Stomach (tissue), 9 donors: ENCODE data around the gene PCP4L1. TPM values are rescaled to one million over a fixed set of nuclear protein-coding genes. Genes with fewer than 3 reads are reported as not detected.

Experiments
- DNase-seq, 2 donors: peaks; one replicate each; pipeline versions ENCODE4 v3.0.0 to v3.0.0-alpha.2; 2013 to 2019
- H3K27ac ChIP-seq, 5 donors: fragments of 200-600 bp in 4 of 5; sonication (generic) in 4 of 5; one replicate each; pipeline ENCODE4 v1.5.1; 2013 to 2019; ENCODE audit warnings: mild to moderate bottlenecking in 1 of 5, moderate library complexity in 1 of 5
- H3K27me3 ChIP-seq, 3 donors: fragments of 200-600 bp; sonication (generic); one replicate each; pipeline ENCODE4 v1.5.1; 2017 to 2019; ENCODE audit warnings: mixed run types in 1 of 3
- H3K36me3 ChIP-seq, 4 donors: fragments of 200-600 bp; sonication (generic); 1 replicate in 3 of 4; 2 replicates in 1 of 4; pipeline ENCODE4 v1.5.1; 2016 to 2019
- H3K4me1 ChIP-seq, 4 donors: fragments of 200-600 bp; sonication (generic); one replicate each; pipeline ENCODE4 v1.5.1; 2016 to 2019
- H3K4me3 ChIP-seq, 4 donors: fragments of 200-600 bp; sonication (generic) in 3 of 4; one replicate each; pipeline ENCODE4 v1.5.1; 2016 to 2019; ENCODE audit warnings: mild to moderate bottlenecking in 1 of 4
- H3K9me3 ChIP-seq, 4 donors: fragments of 200-600 bp; sonication (generic); one replicate each; pipeline ENCODE4 v1.5.1; 2016 to 2019
- CTCF ChIP-seq, 7 experiments: fragments of 450-650 bp in 4 of 7; fragments of 200-600 bp in 3 of 7; sonication (generic) in 3 of 7; IDR thresholded peaks; one replicate each; pipeline ENCODE4 v1.5.1; 2016 to 2019; ENCODE audit warnings: antibody characterized with exemption in 7 of 7, control low read depth in 2 of 7, mild to moderate bottlenecking in 1 of 7
- EP300 ChIP-seq: sonication (generic); formaldehyde crosslinking; IDR thresholded peaks from one replicate; pipeline ENCODE4 v1.6.1; 2017; ENCODE audit warnings: antibody characterized with exemption
- POLR2A ChIP-seq, 4 donors: fragments of 450-650 bp; IDR thresholded peaks; one replicate each; pipeline ENCODE4 v1.6.1; 2016; ENCODE audit warnings: antibody characterized with exemption in 4 of 4, control low read depth in 2 of 4, mild to moderate bottlenecking in 1 of 4, moderate library complexity in 1 of 4
- POLR2AphosphoS5 ChIP-seq, 3 donors: sonication (generic); formaldehyde crosslinking; IDR thresholded peaks; one replicate each; pipeline ENCODE4 v1.6.1; 2016; ENCODE audit warnings: antibody characterized with exemption in 3 of 3
- WGBS, 5 donors: extraction: QIAGEN DNeasy Blood & Tissue Kit in 3 of 5; methylation state at CpG; one replicate each; pipeline versions ENCODE4 v1.1.5 to v1.1.7; 2013 to 2018; 5-methylcytosine and 5-hydroxymethylcytosine counted together
- intact Hi-C: fragments of 100-400 bp; cut with DNase I; formaldehyde crosslinking; loops from one replicate; pipeline ENCODE4 v1.15.1; 2023; ENCODE audit warnings: low total_unique reads
- polyA plus RNA-seq, 3 donors: library from polyadenylated mRNA; stranded (reverse); fragments of 200-250 nt; gene quantifications; one replicate each; pipeline ENCODE4 v1.2.3, GENCODE V29; 2013
- total RNA-seq, 5 donors: library from RNA; depleted of rRNA; stranded (reverse); fragments of >200 nt; gene quantifications; one replicate each; pipeline versions ENCODE4 v1.1.0 to v1.2.3, GENCODE V29; 2014 to 2016
- donor health status: healthy with polysubstance abuse.
- donor health status: Bipolar disorder and iron deficiency.
- donor health status: healthy.

The PCP4L1 gene
- total and polyA plus RNA-seq, 8 donors: 12.6 to 19.4 (median 17.6) TPM; not detected in 5

- intact Hi-C loops: no loop called here
- WGBS, 5 donors: 93 to 97% (median 94%) methylated on average over 7 of the region's 7 CpGs
Measured at GRCh38 chr1:161230762-161231161, 27.8 kb upstream of the PCP4L1 start.

GRCh38 chr1:161233102-161233501 is 25.4 kb upstream of the PCP4L1 start:
- Histone ChIP-seq H3K36me3 (peaks cover 16 to 30% (median 28%) of the 10 kb centered on the region in 4 donors), H3K27me3 (peaks cover 0 to 6% (median 0%) of the 10 kb centered on the region in 3 donors), H3K9me3 (no peaks in the 10 kb centered on the region), H3K4me1 (peaks cover 0 to 1% (median under 1%) of the 10 kb centered on the region in 4 donors), H3K27ac (no peak overlapping the region), H3K4me3 (no peak overlapping the region)
- 81 to 86% (median 82%) methylated on average over 6 to 9 of the region's 9 CpGs for WGBS, 5 donors
- TF ChIP-seq POLR2AphosphoS5 (IDR thresholded peaks at IDR 0.05) (no peak), POLR2A (IDR thresholded peaks at IDR 0.05) (no peak), EP300 (no peak), CTCF (IDR thresholded peaks at IDR 0.05) (no peak)
- intact Hi-C loops: no loop called here
- no peak for DNase-seq

More at GRCh38 chr1:161230762-161231161, 27.8 kb upstream of the PCP4L1 start:
- TF ChIP-seq CTCF (IDR thresholded peaks at IDR 0.05) (no peak), EP300 (no peak), POLR2AphosphoS5 (IDR thresholded peaks at IDR 0.05) (no peak), POLR2A (IDR thresholded peaks at IDR 0.05) (no peak)
- no peak overlapping the region for H3K4me3 ChIP-seq
- H3K27me3 ChIP-seq: no peaks in the 10 kb centered on the region
- no peaks in the 10 kb centered on the region for H3K9me3 ChIP-seq
- peaks cover 20 to 37% (median 29%) of the 10 kb centered on the region in 4 donors for H3K36me3 ChIP-seq
- H3K27ac ChIP-seq: no peak overlapping the region
- DNase-seq: no peak
- H3K4me1 ChIP-seq: peaks cover 11 to 24% (median 22%) of the 10 kb centered on the region in 4 donors

GRCh38 chr1:161235957-161236775 is 22.4 kb upstream of the PCP4L1 start:
- no peak overlapping the region for H3K27ac ChIP-seq
- WGBS, 5 donors: 51 to 71% (median 64%) methylated on average over 4 to 5 of the region's 5 CpGs
- no peak for DNase-seq
- TF ChIP-seq EP300: no peak
- no peak for TF ChIP-seq POLR2AphosphoS5 (IDR thresholded peaks at IDR 0.05)
- TF ChIP-seq POLR2A (IDR thresholded peaks at IDR 0.05): no peak
- TF ChIP-seq CTCF (IDR thresholded peaks at IDR 0.05): no peak
- intact Hi-C loops: no loop called here
- H3K9me3 ChIP-seq: no peaks in the 10 kb centered on the region
- peaks cover 0 to 6% (median 0%) of the 10 kb centered on the region in 3 donors for H3K27me3 ChIP-seq
- H3K4me3 ChIP-seq: no peak overlapping the region
- H3K4me1 ChIP-seq: no peaks in the 10 kb centered on the region
- no peaks in the 10 kb centered on the region for H3K36me3 ChIP-seq

- no peaks in the 10 kb centered on the region for H3K9me3 ChIP-seq
- TF ChIP-seq POLR2AphosphoS5 (IDR thresholded peaks at IDR 0.05) (no peak), CTCF (IDR thresholded peaks at IDR 0.05) (no peak), POLR2A (IDR thresholded peaks at IDR 0.05) (no peak), EP300 (no peak)
- intact Hi-C loops: no loop called here
- no peak within 1 kb of the TSS for H3K4me3 ChIP-seq
- no peaks in the 10 kb centered on the region for H3K4me1 ChIP-seq
- H3K27me3 ChIP-seq: peaks cover 0 to 6% (median 0%) of the 10 kb centered on the region in 3 donors
- H3K36me3 ChIP-seq: no peaks in the 10 kb centered on the region
- H3K27ac ChIP-seq: no peak within 1 kb of the TSS
- 51 to 74% (median 66%) methylated on average over 4 of the region's 4 CpGs for WGBS, 5 donors
- DNase-seq: no peak
Measured at GRCh38 chr1:161238039-161238473, 20.5 kb upstream of the PCP4L1 start, which contains the start of gene NR1I3. NR1I3 (minus strand) TSS chr1:161238203; CDS start chr1:161236565, 1,638 bp downstream.
